HG03039 (cell line): ENCODE measurements around the gene ILDR2.

ENCODE experiments used
- ATAC-seq: cut with Tn5 transposase; IDR thresholded peaks from one replicate; pipeline ENCODE4 v1.9.1; 2021; ENCODE audit warnings: mild to moderate bottlenecking, moderate library complexity; ENCODE audit not compliant: unreplicated experiment

Gene ILDR2

DNA sequence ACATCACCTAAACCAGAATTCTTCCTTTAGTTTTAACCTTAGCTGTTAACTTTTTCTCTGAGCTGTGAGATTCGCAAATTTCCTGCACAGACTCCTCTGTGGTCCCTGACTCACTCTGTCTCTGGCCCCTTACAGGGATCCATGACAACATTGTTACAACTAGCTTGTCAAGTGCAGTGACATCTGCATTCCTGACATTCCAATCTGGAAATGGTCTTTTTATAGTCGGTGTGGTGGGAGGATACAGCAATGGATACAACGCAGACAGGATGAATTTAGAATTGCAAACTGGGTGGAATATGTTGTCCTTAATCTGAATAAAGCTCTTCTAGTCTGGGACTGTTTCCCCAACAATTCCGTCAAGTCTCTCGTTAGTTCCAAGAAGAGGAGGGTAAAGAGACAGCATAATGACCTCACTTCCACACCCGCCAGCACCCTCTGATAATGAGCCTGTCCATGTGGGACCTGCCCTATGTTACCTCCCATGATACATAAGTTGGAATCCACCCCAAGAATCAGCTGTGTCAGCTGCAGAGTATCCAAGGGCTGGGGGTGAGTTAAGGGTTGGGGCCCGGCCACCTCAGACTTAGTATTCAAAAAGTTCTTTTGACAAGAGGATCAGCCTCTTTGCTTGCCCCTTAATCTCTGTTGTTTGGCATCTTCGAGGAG, 49.4 kb downstream of the ILDR2 start:
- ATAC-seq, result no peak

DNA sequence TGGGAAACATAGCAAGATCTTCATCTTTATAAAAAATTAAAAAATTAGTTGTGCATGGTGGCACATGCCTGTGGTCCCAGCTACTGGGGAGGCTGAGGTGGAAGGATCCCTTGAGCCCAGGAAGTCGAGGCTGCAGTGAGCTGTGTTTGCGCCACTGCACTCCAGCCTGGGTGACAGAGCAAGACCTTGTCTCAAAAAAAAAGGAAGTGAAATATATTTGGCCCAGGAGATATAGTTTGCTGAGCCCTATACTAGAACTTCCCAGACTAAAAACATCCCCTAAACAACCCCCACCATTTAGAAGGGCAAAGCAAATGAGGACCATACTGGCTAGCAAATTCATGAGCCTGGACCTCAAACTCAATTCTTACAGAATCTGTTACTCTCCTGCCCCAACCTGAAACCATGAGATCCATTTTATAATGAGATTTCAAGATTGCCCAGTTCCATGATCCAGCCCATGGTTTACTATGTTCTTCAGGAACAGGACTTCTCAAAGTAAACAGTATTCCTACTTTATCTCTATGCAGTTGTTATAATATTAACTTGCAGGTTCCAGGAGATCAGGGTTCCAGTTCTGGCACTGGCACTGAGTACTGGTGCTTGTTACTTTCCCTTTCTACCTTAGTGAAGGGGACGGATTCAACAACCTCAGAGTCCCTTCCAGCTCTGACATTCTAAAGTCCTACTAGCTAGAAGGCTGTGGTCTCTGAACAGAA, 50.4 kb downstream of the ILDR2 start:
- ATAC-seq, result peak; percentile 74

DNA sequence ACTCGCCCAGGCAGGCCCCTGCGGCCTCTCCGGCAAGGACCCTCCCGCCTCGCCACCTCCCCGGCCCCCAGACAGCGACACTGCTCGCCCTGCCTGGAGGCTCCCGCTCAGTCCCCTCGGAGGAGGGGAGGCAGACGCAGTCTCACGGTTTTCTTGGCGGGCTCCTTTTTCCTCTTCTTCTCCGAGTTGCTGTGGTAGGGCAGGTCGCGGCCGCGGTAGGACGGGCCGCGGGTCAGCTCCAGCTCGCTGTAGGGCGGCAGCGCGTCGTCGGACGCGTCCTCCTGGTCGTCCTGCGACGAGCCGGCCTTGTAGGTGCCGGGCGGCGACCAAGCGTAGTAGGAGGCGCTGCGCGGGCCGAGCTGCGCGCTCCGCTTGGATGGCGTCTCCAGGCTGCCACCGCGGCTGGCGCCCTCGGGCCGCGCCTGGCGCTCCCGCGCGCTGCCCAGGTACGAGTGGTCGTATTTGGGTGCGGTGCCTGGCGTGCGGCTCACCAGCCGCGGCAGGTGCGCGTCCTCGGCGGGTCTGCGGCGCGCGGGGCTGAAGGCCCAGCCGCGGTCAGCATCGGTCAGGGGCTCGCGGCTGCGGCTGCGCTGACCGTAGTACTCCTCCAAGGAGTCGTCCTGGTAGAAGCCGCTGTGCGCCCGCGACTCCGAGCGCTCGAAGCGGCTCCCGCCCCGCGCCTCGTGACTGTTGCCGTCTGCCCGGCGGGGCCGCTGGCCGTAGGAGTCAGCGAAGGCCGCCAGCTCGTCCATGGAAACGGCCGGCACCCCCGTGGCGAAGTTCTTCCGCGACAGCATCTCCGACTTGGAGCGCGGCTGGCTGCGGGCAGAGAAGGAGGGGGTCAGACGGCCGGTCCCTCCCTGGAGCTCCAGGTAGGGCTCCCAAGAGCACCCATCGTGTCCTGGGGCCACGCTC, 54.5 kb downstream of the ILDR2 start:
- no peak for ATAC-seq

DNA sequence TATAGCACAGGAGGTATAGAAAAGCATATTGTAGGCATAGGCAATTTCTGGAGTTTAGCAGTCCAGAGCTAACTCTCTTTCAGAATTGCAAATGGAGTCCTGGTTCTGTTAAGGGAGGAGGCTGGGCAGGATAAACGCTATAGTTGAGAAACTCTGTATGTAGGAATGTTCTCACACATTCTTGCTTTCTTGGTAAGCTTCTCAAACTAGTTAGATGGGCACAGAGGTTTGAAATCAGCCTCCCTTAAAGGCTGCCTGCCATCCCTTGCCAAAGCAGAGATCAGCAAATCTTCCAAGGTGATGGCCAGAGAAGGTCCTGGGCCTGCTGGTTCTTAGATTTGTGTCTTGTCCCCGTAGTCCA, 56.4 kb downstream of the ILDR2 start:
- no peak for ATAC-seq

DNA sequence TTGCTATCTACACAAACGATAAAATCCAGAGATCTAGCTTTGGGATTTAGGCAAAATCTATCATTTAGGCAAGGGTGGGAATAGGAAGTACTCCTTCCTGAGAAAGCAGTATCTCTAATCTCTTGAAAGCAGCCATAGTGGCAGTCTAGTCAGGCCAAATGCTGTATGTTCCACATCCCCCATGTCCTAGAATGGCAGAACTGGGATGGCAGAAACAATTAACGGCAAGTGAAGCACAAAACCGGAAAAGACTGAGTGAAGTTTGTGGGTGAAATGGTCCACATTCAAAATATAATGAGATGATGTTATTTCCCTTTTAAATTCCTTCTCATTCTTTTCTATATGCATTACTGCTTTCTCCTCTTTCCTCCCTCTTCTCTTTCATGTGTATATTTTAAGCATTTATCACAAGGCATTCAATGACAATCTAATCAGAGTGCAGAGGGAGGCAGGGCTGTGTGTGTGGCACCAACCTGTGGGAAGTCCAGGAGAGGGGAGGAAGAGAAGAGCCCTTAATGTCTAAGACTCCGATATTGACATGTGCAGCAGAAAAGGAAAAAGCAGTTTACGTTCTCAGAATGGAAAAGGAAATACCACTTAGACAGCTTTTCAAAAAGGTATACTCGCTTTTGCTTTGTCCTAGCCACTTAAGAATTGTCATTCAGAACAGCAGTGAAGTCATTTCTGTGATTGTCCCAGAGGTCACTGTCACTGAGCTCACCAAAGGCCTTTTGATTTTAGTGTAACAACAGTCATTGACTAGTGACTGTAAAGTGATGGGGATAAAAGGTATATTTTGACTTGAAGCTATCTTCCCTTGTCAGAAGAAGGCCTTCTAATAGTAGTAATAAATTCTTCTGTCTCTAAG, 57.0 kb downstream of the ILDR2 start:
- no peak for ATAC-seq

DNA sequence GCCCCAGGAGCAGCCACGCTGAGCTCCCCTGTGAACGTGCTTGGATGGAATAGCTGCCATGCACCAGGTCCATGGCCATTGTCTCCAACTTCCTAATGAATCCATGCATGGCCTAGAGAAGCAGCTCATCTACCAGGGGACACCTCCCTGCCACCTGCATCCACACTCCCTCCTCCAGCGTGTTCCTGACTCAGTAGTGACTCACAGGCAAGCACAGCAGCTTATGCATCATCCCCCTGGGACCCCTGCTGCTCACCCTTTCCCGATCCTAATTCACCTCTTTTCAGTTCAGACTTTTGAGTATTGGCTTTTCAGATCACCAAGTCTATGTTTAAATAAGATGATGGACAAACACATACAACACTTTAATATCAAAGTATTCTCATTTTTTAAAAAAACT, 59.4 kb downstream of the ILDR2 start:
- ATAC-seq, result no peak

DNA sequence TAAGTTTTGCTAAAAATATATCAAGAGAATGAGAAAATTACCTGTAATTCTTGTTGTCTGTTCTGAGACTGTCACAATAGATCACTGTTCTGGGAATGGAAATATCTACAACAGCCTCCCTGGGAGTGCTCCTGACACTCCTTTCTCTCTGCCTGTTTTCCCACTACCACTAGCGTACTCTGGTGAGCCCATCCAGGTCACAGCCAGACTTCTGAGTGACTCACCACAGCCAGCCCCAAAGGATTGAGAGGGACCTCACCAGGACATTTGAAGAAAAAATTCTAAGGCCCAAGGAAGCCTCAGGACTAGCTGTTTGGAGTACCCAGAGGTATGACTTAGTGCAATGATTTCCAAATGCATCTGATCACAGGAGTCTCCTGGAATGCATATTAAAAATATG, 60.3 kb downstream of the ILDR2 start:
- no peak for ATAC-seq

DNA sequence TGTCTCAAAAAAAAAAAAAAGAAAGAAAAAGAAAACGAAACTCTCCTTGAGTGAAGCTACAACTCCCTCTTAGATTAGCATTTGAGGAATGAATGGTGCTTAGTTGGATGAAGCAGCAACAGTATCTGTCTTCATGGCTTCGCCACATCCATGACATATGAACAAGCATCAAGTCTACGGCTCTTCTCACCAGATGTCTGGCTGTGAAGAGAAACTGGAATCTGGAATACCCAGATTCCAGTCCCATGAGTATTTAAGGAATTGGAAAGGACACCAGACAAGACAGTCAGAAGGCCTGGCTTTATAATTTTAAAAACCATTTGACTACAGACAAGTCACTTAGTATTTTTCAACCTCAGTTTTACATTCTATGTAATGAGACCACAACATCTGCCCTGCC, 61.2 kb downstream of the ILDR2 start:
- ATAC-seq, result no peak

DNA sequence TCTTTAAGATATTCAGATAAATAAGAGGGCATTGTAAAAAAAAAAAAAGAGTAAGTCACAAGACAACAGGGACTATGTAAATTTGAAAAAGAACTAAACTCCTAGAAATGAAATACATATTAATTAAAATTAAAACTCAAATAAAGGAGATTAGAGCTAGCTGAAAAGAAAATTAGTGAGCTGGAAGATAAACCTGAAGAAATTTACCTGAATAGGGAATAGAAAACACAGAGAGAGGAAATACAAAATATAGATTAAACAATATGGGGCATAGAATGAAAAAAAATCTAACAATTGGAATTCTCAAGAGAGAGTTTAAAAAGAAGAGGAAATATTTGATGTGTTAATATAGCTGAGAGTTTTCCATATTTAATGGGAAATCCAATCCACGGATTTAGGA, 63.7 kb downstream of the ILDR2 start:
- no peak for ATAC-seq

DNA sequence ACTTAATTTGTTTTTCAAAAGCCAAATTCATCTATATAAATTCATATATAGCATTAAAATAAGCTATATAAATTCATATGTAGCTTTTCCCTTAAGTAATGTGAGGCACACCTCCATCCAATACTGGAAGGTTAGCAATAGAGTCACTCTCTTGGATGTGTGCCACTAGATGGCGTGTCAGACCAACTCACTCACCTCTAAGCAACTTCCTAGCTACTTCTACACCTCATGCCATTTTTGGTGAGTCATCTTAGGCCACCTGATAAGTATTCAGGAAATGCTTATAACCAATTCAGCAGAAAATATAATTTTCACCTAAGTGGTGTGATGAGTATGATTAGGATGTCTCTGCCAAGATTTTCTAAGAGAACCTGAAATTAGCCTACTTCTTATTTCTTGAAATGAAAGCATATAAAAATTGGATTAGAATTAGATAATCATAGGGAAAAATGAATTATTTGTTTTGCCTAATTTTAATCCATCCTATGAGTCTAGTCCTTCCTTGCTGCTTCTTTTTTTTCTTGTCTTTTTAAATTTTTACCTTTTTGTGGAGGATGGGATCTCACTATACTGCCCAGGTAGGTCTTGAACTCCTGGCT, 64.8 kb downstream of the ILDR2 start:
- peak; percentile 95 for ATAC-seq

DNA sequence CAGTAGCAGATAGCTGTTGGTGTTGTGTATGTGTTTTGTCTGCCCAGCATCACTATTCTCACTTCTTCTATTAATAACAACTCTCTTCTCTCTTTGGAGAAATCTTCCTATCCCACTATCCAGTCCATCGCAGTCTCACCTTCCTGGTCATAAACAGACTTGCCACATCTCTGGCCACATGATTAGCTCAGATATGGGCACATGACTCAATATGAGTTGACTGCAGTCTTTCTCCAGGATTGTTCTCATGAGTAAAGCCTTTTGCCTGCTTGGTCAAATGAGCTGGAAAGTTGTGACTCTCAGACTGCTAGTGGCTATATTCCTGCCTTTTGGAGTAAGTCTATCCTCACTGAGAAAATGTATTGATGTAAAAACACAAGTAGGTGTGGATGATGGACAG, 66.4 kb downstream of the ILDR2 start:
- ATAC-seq, result no peak

DNA sequence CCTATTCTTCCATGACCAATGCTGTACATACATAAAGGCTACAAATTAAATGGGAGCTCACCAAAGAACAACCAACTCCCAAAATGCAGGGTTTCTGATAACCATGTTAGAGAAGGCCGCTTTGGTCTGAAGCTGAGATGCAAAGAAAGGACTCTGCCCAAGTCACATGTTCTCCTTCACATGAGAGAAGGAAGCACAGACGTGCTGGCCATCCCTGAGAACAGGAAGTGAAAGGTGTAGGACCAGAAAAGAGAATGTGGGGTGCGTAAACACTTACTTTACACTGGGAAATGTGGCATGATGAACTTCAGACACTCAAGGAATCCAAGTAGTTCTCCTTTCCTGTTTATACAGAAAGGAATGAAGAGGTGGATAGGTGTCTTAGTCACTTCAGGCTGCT, 67.6 kb downstream of the ILDR2 start:
- no peak for ATAC-seq

DNA sequence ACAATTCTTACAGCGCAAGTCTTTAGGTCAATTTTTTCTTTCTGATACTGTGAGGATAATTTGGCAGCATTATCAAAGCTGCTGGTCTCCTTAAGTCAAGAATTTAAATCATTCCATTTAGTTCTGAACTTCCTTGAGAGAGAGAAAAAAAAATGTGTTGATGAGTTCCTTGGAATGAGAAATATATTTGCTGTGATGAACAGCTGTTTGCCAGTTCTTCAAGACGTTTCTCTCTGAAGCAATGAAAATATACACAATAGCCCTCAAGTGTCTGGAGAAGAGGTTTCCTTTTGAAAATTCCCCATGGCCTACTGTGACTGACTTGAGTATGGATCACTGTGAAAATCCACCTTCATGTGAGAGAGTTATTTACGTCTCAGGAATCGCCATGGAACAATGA, 68.3 kb downstream of the ILDR2 start:
- ATAC-seq, result no peak

DNA sequence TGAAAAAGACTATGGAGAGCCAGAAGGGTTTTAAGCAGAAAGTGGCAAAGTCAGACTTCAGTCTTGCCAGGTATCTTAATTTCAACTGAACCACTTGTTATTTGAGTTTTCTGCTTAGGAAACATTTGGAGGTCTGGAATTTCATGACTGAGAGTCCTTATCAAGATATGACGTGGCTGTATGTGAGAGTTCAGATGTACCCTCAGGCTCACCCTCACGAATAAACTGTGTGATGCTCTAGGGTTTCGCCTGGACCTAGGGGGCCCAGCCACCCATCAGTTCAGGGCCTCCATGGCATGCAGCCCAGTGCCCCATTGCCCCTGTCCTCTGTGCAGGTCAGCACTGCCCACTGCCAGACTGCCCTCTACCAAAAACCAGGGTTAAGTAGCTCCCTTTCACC, 68.7 kb downstream of the ILDR2 start:
- no peak for ATAC-seq

DNA sequence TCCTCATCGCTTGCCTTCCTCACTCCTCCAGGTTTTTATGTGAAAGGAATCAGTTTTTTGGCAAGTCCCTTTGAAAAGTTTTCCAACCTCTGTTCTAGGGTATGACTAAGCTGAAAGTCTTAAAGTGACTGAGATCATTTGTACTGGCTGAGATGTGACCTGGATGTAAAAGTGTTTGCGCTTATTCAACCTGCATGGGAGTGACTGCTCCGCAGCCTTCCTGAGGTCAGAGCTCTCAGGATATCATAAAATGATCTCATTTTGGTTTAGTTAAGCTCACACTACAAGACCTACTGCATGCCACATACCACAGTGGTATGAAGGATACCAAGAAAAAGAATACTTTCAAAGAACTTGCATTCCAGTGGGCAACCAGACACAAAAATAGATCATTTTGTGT, 69.4 kb downstream of the ILDR2 start:
- no peak for ATAC-seq

DNA sequence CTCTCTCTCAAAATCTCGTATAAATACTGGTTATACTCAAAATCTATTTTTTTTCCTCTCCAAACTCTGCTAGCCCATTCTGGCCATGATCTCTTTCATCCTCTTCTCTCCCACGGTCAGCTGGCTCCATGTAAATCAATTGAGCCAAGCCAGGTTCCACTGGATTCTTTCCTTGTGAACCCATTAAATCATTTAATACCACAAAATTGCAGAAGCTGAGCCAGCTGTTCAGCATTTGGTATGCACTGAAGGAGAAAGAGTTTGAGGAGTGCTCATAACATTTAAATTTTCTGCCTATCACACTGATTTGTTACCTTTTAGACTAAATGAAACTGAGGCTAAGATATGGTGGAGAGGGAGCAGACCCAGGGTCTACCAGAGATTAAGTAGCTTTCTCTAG, 70.2 kb downstream of the ILDR2 start:
- ATAC-seq, result no peak

DNA sequence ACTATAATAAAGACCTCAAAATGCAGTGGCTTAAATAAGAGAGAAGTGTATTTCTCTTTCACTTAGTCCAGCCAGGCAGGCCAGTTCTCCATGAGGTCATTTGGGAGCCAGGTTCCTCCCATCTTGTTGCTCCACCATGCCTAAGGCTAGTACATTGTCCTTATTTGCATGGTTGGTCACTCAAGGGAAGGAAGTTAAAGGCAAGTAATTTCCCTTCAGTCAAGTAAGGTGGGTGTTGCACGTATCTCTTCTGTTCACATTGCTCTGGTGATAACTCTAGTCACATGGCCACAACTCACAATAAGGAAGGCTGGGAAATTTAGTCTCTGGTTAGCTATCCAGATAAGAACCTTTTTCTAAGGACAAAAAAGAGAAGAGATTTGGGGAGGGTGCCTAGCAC, 72.1 kb downstream of the ILDR2 start:
- no peak for ATAC-seq

DNA sequence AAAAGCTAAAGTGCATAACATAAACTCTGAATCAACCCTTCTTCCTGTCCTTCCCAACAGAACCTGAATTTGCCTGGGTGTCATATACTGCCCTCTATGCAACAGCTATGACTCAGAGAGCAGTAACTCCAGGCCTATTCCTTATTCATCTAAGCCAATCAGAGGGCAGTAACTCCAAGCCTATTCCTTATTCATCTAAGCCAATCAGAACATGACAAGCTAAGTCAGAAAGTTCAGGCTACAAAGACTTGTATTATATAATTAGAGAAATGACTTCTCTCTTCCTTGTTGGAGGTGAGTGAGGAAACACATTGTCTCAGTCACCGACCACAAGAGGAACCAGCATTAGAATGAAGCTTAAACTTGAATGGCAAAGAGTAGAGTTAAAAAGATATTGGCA, 73.1 kb downstream of the ILDR2 start:
- no peak for ATAC-seq

DNA sequence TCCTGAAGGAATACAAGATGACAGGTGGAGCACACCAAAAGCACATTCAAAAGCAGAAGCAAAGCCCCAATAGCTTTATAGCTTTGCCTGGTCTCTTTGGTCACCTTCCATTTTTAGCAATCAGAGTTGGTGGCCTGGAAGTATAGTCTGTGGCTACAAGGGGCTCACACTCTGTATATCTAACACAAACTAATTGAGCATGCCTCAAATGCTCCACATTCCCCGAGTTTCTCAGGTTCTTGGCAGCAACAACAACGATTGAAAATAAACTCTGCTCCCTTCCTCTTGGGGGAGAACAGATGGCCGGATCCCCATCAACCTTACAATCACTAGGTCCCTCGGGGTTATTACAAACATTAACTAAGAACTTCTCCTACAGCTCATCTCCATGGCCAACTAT, 74.4 kb downstream of the ILDR2 start:
- ATAC-seq, result no peak

DNA sequence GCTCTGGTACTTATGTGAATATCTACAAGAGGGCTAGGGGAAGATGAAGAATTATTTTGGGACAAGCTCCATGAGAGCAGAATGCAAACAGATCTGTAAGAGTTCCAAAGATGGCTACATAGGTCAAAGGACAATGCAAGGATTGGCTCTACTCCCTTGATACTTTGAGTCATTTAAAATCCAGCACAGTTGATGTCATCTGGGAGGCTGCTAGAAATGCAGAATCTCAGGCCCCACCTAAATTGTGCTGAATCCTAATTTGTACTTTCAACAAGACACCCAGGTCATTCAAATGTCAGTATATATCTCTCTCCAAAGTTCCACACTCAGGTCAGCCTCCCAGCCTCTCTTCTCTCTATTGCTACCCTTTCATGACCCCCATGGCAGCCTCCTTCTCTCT, 75.6 kb downstream of the ILDR2 start:
- ATAC-seq, result no peak

DNA sequence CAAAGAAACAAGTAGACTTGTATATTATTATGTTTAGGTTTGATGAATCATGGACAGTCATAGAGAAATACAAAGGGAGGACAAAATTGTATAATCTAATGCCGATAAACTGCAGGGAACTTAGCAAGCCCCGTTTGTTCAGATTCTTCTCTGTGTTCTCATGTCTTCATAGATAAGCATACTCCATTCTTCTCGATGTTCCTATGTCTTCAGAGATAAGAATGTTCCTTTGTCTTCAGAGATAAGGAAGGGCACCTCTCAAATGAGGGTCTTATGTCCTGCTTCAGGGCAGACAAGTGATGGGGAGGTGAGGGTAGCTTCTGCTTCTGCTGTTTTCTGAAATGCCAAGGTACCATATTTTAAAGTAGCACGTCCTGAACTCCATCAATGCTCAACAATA, 79.6 kb downstream of the ILDR2 start:
- no peak for ATAC-seq
